Smooth muscle cell (in vitro differentiated cells): ENCODE data around the gene CACNA1B. TPM values are rescaled to one million over a fixed set of nuclear protein-coding genes. Genes with fewer than 3 reads are reported as not detected.

Experiments
- DNase-seq: peaks from one replicate; lab custom pipeline; 2025; ENCODE audit not compliant: unreplicated experiment; lab: John Stamatoyannopoulos, UW
- H2AFZ ChIP-seq: fragments of 200-600 bp; sonication (generic); 2 replicates; pipeline ENCODE4 v1.6.0; 2016; ENCODE audit warnings: antibody characterized with exemption, low read depth, mild to moderate bottlenecking
- H3F3A ChIP-seq: fragments of 200-600 bp; sonication (generic); 2 replicates; pipeline ENCODE4 v1.6.0; 2017; ENCODE audit warnings: antibody characterized with exemption, low read depth
- H3K27ac ChIP-seq: fragments of 200-600 bp; sonication (generic); 2 replicates; pipeline ENCODE4 v1.5.1; 2016; ENCODE audit warnings: low read depth, mild to moderate bottlenecking
- H3K27me3 ChIP-seq: fragments of 200-600 bp; sonication (generic); 2 replicates; pipeline ENCODE4 v1.6.1; 2016; ENCODE audit warnings: low read depth, mild to moderate bottlenecking
- H3K36me3 ChIP-seq: fragments of 200-600 bp; sonication (generic); 2 replicates; pipeline ENCODE4 v1.5.1; 2016; ENCODE audit warnings: low read depth
- H3K4me1 ChIP-seq: fragments of 200-600 bp; sonication (generic); 2 replicates; pipeline ENCODE4 v1.5.1; 2016; ENCODE audit warnings: low read depth
- H3K4me2 ChIP-seq: fragments of 200-600 bp; sonication (generic); 2 replicates; pipeline ENCODE4 v1.6.0; 2016; ENCODE audit warnings: mild to moderate bottlenecking
- H3K4me3 ChIP-seq: fragments of 200-600 bp; sonication (generic); 2 replicates; pipeline ENCODE4 v1.5.1; 2016; ENCODE audit warnings: mild to moderate bottlenecking
- H3K79me2 ChIP-seq: fragments of 200-600 bp; sonication (generic); 2 replicates; pipeline ENCODE4 v1.6.0; 2016; ENCODE audit warnings: low read depth, mild to moderate bottlenecking
- H3K9ac ChIP-seq: fragments of 200-600 bp; sonication (generic); 2 replicates; pipeline ENCODE4 v1.6.0; 2016; ENCODE audit warnings: low read depth
- H3K9me3 ChIP-seq: fragments of 200-600 bp; sonication (generic); replicated peaks from 2 replicates; pipeline ENCODE4 v1.5.1; 2016; ENCODE audit warnings: low read depth
- H4K20me1 ChIP-seq: fragments of 200-600 bp; sonication (generic); 2 replicates; pipeline ENCODE4 v1.6.0; 2016; ENCODE audit warnings: low read depth
- CTCF ChIP-seq: fragments of 200-600 bp; sonication (generic); IDR thresholded peaks from 2 replicates; pipeline ENCODE4 v1.5.1; 2017; ENCODE audit warnings: borderline replicate concordance, mild to moderate bottlenecking, antibody characterized with exemption; ENCODE audit not compliant: insufficient read depth, poor library complexity, severe bottlenecking
- WGBS: methylation state at CpG from one replicate; pipeline ENCODE4 v1.1.7; 2016; ENCODE audit warnings: low lambda C conversion rate; 5-methylcytosine and 5-hydroxymethylcytosine counted together
- polyA plus RNA-seq: library from polyadenylated mRNA; unstranded; fragments of >200 nt; fragmentation: Nextera tagmentation; extraction: Ambion mirVana; gene quantifications from 2 replicates; pipeline ENCODE4 v1.2.1, GENCODE V29; 2016
- total RNA-seq: library from RNA; depleted of rRNA; stranded (reverse); fragments of >200 nt; gene quantifications from 2 replicates; pipeline ENCODE4 v1.2.3, GENCODE V29; 2014

Gene CACNA1B
- total and polyA plus RNA-seq, 2 experiments from 2014 or later = 0.09 to 0.23 TPM

- Histone ChIP-seq H3K9ac (no peak overlapping the region), H3K27me3 (no peaks in the 10 kb centered on the region), H3K4me1 (no peaks in the 10 kb centered on the region), H4K20me1 (no peaks in the 10 kb centered on the region), H3K4me2 (no peak overlapping the region), H3K27ac (no peak overlapping the region), H3K9me3 (no peaks in the 10 kb centered on the region), H2AFZ (no peak overlapping the region), H3K79me2 (no peaks in the 10 kb centered on the region), H3K4me3 (no peak overlapping the region), H3K36me3 (no peaks in the 10 kb centered on the region), H3F3A (no peaks in the 10 kb centered on the region)
- DNase-seq = no peak
- no peak for TF ChIP-seq CTCF
- WGBS = 93% methylated on average over 18 of the region's 18 CpGs
Measured at GRCh38 chr9:138044485-138045383, 167.2 kb downstream of the CACNA1B start.

- Histone ChIP-seq H3K79me2 (no peaks in the 10 kb centered on the region), H3F3A (no peaks in the 10 kb centered on the region), H3K9me3 (no peaks in the 10 kb centered on the region), H3K36me3 (no peaks in the 10 kb centered on the region), H3K9ac (no peak overlapping the region), H3K4me3 (no peak overlapping the region), H3K27me3 (no peaks in the 10 kb centered on the region), H3K4me1 (no peaks in the 10 kb centered on the region), H2AFZ (no peak overlapping the region), H3K4me2 (no peak overlapping the region), H4K20me1 (no peaks in the 10 kb centered on the region), H3K27ac (no peak overlapping the region)
- DNase-seq = no peak
- no peak for TF ChIP-seq CTCF
- 90% methylated on average over 28 of the region's 28 CpGs for WGBS
Measured at GRCh38 chr9:138045541-138046490, 168.2 kb downstream of the CACNA1B start.

- no peaks in the 10 kb centered on the region for H3K36me3 ChIP-seq
- no peaks in the 10 kb centered on the region for H3K9me3 ChIP-seq
- WGBS = 94% methylated on average over 26 of the region's 29 CpGs
- no peaks in the 10 kb centered on the region for H3K79me2 ChIP-seq
- no peak for TF ChIP-seq CTCF
- no peak overlapping the region for H3K27ac ChIP-seq
- H3K9ac ChIP-seq = no peak overlapping the region
- H3K4me3 ChIP-seq = no peak overlapping the region
- H3K4me1 ChIP-seq = no peaks in the 10 kb centered on the region
- H3K27me3 ChIP-seq = no peaks in the 10 kb centered on the region
- no peak overlapping the region for H3K4me2 ChIP-seq
- H3F3A ChIP-seq = no peaks in the 10 kb centered on the region
- no peak for DNase-seq
- H4K20me1 ChIP-seq = no peaks in the 10 kb centered on the region
- no peak overlapping the region for H2AFZ ChIP-seq
Measured at GRCh38 chr9:138046641-138047301, 169.2 kb downstream of the CACNA1B start.
